Loucy (cell line): ENCODE results near the gene INSR.

Source experiments
- H2AFZ ChIP-seq: fragments of 200-600 bp; sonication (generic); 2 replicates; pipeline ENCODE4 v1.6.0; 2016; ENCODE audit warnings: antibody characterized with exemption, mild to moderate bottlenecking, low read length, moderate library complexity
- H3F3A ChIP-seq: fragments of 200-600 bp; 2 replicates; pipeline ENCODE4 v1.6.0; 2016; ENCODE audit warnings: antibody characterized with exemption, low read depth, mild to moderate bottlenecking
- H3K27me3 ChIP-seq: fragments of 200-600 bp; sonication (generic); 2 replicates; pipeline ENCODE4 v1.6.1; 2014; ENCODE audit warnings: low read length, mild to moderate bottlenecking; ENCODE audit not compliant: insufficient read depth, poor library complexity, severe bottlenecking
- H3K36me3 ChIP-seq: fragments of 200-600 bp; sonication (generic); 2 replicates; pipeline ENCODE4 v1.6.1; 2016; ENCODE audit warnings: low read length; ENCODE audit not compliant: insufficient read depth
- H3K4me1 ChIP-seq: fragments of 200-600 bp; sonication (generic); 2 replicates; pipeline ENCODE4 v1.5.1; 2014; ENCODE audit warnings: low read length, mild to moderate bottlenecking; ENCODE audit not compliant: insufficient read depth, poor library complexity, severe bottlenecking
- H3K4me2 ChIP-seq: fragments of 200-600 bp; sonication (generic); 2 replicates; pipeline ENCODE4 v1.6.0; 2014; ENCODE audit warnings: antibody characterized with exemption, low read length, low read depth, mild to moderate bottlenecking; ENCODE audit not compliant: poor library complexity, severe bottlenecking
- H3K4me3 ChIP-seq: fragments of 200-600 bp; sonication (generic); 2 replicates; pipeline ENCODE4 v1.5.1; 2014; ENCODE audit warnings: low read length, mild to moderate bottlenecking, mixed read lengths; ENCODE audit not compliant: poor library complexity, severe bottlenecking
- H3K79me2 ChIP-seq: fragments of 200-600 bp; sonication (generic); 2 replicates; pipeline ENCODE4 v1.6.1; 2014; ENCODE audit warnings: low read length; ENCODE audit not compliant: insufficient read depth
- H3K9ac ChIP-seq: fragments of 200-600 bp; sonication (generic); 2 replicates; pipeline ENCODE4 v1.6.0; 2014; ENCODE audit warnings: mild to moderate bottlenecking, low read depth, low read length, moderate library complexity; ENCODE audit not compliant: poor library complexity, severe bottlenecking
- H3K9me2 ChIP-seq: fragments of 200-600 bp; sonication (generic); replicated peaks from 2 replicates; pipeline ENCODE4 v1.6.1; 2016; ENCODE audit warnings: low read depth, low read length, mixed read lengths
- H3K9me3 ChIP-seq: fragments of 200-600 bp; sonication (generic); 2 replicates; pipeline ENCODE4 v1.6.1; 2014; ENCODE audit warnings: mild to moderate bottlenecking, antibody characterized with exemption, low read length, low read depth; ENCODE audit not compliant: insufficient read depth
- H4K20me1 ChIP-seq: fragments of 200-600 bp; sonication (generic); 2 replicates; pipeline ENCODE4 v1.6.0; 2014; ENCODE audit warnings: antibody characterized with exemption, low read length, mild to moderate bottlenecking; ENCODE audit not compliant: insufficient read depth, poor library complexity, severe bottlenecking
- CTCF ChIP-seq: fragments of 200-600 bp; sonication (generic); conservative IDR thresholded peaks from 2 replicates; pipeline ENCODE4 v1.5.1; 2014; ENCODE audit warnings: mild to moderate bottlenecking, antibody characterized with exemption, low read length
- EZH2phosphoT487 ChIP-seq: fragments of 200-600 bp; IDR thresholded peaks from 2 replicates; pipeline ENCODE4 v1.6.1; 2018; ENCODE audit warnings: antibody characterized with exemption, mild to moderate bottlenecking, moderate library complexity, borderline replicate concordance

Gene INSR

DNA sequence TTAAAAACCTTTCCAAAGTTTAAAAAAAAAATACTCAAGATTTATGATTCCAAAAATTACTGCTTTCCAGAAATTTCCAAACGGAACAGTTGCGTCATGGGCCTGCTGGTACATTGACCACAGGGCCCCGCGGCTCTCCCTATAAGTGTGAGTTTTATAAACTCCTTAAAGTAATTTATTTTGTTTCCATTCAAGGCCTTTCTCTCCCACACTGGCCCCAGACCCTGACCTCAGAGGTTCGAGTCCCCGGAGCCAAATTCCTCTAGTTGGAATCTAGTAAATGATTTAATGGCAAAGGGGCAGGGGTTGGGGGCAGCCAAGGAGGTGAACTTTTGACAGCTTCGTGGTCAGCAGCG is 97.5 kb downstream of the INSR start:
- Histone ChIP-seq H2AFZ (peak overlapping the region; percentile 68), H3K9ac (no peak overlapping the region), H3F3A (no peaks in the 10 kb centered on the region; the same call in 1 of the 2 replicates), H3K9me3 (no peaks in the 10 kb centered on the region), H3K9me2 (no peaks in the 10 kb centered on the region), H3K36me3 (no peaks in the 10 kb centered on the region), H3K79me2 (no peaks in the 10 kb centered on the region), H3K4me2 (peak overlapping the region; percentile 69), H4K20me1 (no peaks in the 10 kb centered on the region), H3K4me1 (peaks cover 5% of the 10 kb centered on the region), H3K27me3 (no peaks in the 10 kb centered on the region), H3K4me3 (peak overlapping the region; percentile 74)
- TF ChIP-seq CTCF (no peak), EZH2phosphoT487 (no peak)

DNA sequence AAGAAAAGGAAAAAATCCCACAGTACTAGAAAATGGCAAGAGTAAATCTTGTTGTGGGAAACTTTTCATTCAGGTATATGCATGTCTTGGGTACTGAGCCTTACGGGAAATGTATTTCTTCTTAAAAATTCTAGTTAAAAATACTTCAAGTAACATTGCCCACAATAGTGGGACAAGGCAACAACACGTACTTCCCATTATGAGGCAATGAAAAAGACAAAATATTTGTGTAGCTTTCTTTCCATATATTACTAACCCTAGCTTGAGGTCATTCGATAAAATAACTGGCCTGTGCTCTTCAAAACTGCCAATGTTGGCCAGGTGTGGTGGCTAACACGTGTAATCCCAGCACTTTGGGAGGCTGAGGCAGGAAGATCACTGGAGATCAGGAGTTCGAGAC is 99.2 kb downstream of the INSR start:
- H3K36me3 ChIP-seq = no peaks in the 10 kb centered on the region
- TF ChIP-seq EZH2phosphoT487 (no peak), CTCF (no peak)
- H3K4me3 ChIP-seq = no peak overlapping the region
- no peaks in the 10 kb centered on the region for H3F3A ChIP-seq
- no peaks in the 10 kb centered on the region for H3K79me2 ChIP-seq
- H3K9me3 ChIP-seq = no peaks in the 10 kb centered on the region
- H3K4me1 ChIP-seq = peaks cover 8% of the 10 kb centered on the region
- H3K9ac ChIP-seq = no peak overlapping the region
- H4K20me1 ChIP-seq = no peaks in the 10 kb centered on the region
- H3K4me2 ChIP-seq = no peak overlapping the region
- H3K27me3 ChIP-seq = no peaks in the 10 kb centered on the region
- H3K9me2 ChIP-seq = no peaks in the 10 kb centered on the region
- no peak overlapping the region for H2AFZ ChIP-seq

DNA sequence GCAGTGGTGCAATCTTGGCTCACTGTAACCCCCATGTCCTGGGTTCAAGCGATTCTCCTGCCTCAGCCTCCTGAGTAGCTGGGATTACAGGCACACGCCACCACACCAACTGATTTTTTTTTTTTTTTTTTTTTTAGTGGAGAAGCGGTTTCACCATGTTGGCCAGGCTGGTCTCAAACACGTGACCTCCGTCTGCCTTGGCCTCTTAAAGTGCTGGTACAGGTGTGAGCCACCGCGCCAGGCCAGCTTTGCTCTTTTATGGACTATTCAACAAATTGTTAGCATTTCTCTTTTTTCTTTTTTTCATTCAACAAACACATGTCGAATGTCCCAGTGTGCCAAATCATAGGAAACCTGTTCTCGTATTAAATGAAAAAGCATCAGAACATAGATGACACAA is 99.6 kb downstream of the INSR start:
- Histone ChIP-seq H3K79me2 (no peaks in the 10 kb centered on the region), H3K36me3 (no peaks in the 10 kb centered on the region), H3F3A (no peaks in the 10 kb centered on the region), H3K9me3 (no peaks in the 10 kb centered on the region), H2AFZ (no peak overlapping the region), H3K4me3 (no peak overlapping the region), H3K4me1 (peaks cover 8% of the 10 kb centered on the region), H4K20me1 (no peaks in the 10 kb centered on the region), H3K4me2 (no peak overlapping the region), H3K9me2 (no peaks in the 10 kb centered on the region), H3K9ac (no peak overlapping the region), H3K27me3 (no peaks in the 10 kb centered on the region)
- TF ChIP-seq CTCF = no peak
- TF ChIP-seq EZH2phosphoT487 = no peak
